HCT116 (cell line): Measurements from ENCODE around the gene TXLNB. TPM values are rescaled to one million over a fixed set of nuclear protein-coding genes. Genes with fewer than 3 reads are reported as not detected.

ENCODE experiments used
- ATAC-seq: fragments of 200-7000 bp; cut with Tn5 transposase; 2 replicates; pipeline ENCODE4 v1.9.1; 2020; ENCODE audit warnings: mild to moderate bottlenecking, moderate library complexity
- BruUV-seq: library from RNA; stranded (reverse); fragments of 400-500 nt; replicated peaks from 2 replicates; lab custom pipeline; 2021; lab: Mats Ljungman, UMichigan
- CTCF ChIA-PET: fragments of 300-600 bp; sonication (Branson Sonifier 250); formaldehyde crosslinking; loops from one replicate; lab custom pipeline; 2021; ENCODE audit warnings: antibody characterized with exemption; lab: Charles Lee
- POLR2A ChIA-PET: fragments of 300-600, 350-600 bp; sonication (Branson Sonifier 250); formaldehyde crosslinking; loops from one replicate; lab custom pipeline; 2021; ENCODE audit warnings: antibody characterized with exemption; lab: Charles Lee
- RAD21 ChIA-PET, 2 experiments: fragments of 300-600 bp; sonication (Branson Sonifier 250); formaldehyde crosslinking; loops; one replicate each; lab custom pipeline; 2023; ENCODE audit warnings: low total read pairs in 2 of 2; ENCODE audit not compliant: uncharacterized antibody in 2 of 2, unreplicated experiment in 2 of 2, low non-redundant PET in 1 of 2; lab: Charles Lee
- DNase-seq: peaks from one replicate; pipeline ENCODE4 v3.0.0-alpha.2; 2010; ENCODE audit warnings: low read depth, low spot score
- H2AFZ ChIP-seq: fragments of 200-600 bp; shearing (Covaris generic), sonication (generic); 2 replicates; pipeline ENCODE4 v1.6.1; 2017; ENCODE audit warnings: low read depth, mixed run types, mixed read lengths, antibody characterized with exemption, low read length; ENCODE audit not compliant: poor library complexity, severe bottlenecking
- H3K27ac ChIP-seq: 2 replicates; pipeline ENCODE4 v1.5.1; 2012; ENCODE audit warnings: low read depth, low read length
- H3K27me3 ChIP-seq: fragments of 200-600 bp; sonication (generic); 2 replicates; pipeline ENCODE4 v1.6.1; 2016; ENCODE audit warnings: mixed run types, low read length, mixed read lengths; ENCODE audit not compliant: insufficient read depth
- H3K36me3 ChIP-seq, 2 experiments: fragments of 200-500 bp in 1 of 2; fragments of 200-600 bp in 1 of 2; sonication (Bioruptor generic) in 1 of 2; sonication (generic) in 1 of 2; 2 replicates each; pipeline versions ENCODE4 v1.5.1 to v1.6.1; 2014 to 2016; ENCODE audit warnings: low read length in 2 of 2, inconsistent platforms in 1 of 2, mixed read lengths in 1 of 2, mixed run types in 1 of 2; ENCODE audit not compliant: insufficient read depth in 2 of 2, control insufficient read depth in 1 of 2
- H3K4me1 ChIP-seq, 2 experiments: fragments of 200-600 bp in 1 of 2; sonication (generic) in 1 of 2; 2 replicates each; pipeline versions ENCODE4 v1.5.1 to v1.6.1; 2012 to 2017; ENCODE audit warnings: low read length in 2 of 2, inconsistent platforms in 1 of 2, mild to moderate bottlenecking in 1 of 2, mixed read lengths in 1 of 2, mixed run types in 1 of 2, moderate library complexity in 1 of 2; ENCODE audit not compliant: insufficient read depth in 2 of 2, control insufficient read depth in 1 of 2
- H3K4me2 ChIP-seq: fragments of 200-600 bp; sonication (generic); 2 replicates; pipeline ENCODE4 v1.6.1; 2017; ENCODE audit warnings: mixed run types, low read length, mixed read lengths
- H3K4me3 ChIP-seq, 2 experiments: fragments of 200-600 bp in 1 of 2; sonication (generic) in 1 of 2; replicated peaks in 1 of 2; 2 replicates each; pipeline ENCODE4 v1.5.1; 2011 to 2016; ENCODE audit warnings: low read length in 2 of 2, control low read depth in 1 of 2, low read depth in 1 of 2, mild to moderate bottlenecking in 1 of 2, mixed read lengths in 1 of 2, mixed run types in 1 of 2
- H3K79me2 ChIP-seq: fragments of 200-600 bp; sonication (generic); 2 replicates; pipeline ENCODE4 v1.6.1; 2017; ENCODE audit warnings: mild to moderate bottlenecking, mixed run types, low read length, moderate library complexity, mixed read lengths; ENCODE audit not compliant: insufficient read depth
- H3K9ac ChIP-seq: fragments of 200-600 bp; sonication (generic); 2 replicates; pipeline ENCODE4 v1.6.1; 2016; ENCODE audit warnings: low read length, mixed read lengths
- H3K9me2 ChIP-seq: fragments of 200-600 bp; sonication (generic), shearing (Covaris generic); 2 replicates; pipeline ENCODE4 v1.6.1; 2017; ENCODE audit warnings: mixed run types, mild to moderate bottlenecking, moderate library complexity; ENCODE audit not compliant: insufficient read depth
- H3K9me3 ChIP-seq, 2 experiments: fragments of 200-500 bp in 1 of 2; fragments of 200-600 bp in 1 of 2; sonication (Bioruptor generic) in 1 of 2; sonication (generic) in 1 of 2; 2 replicates each; pipeline ENCODE4 v1.6.1; 2014 to 2017; ENCODE audit warnings: low read length in 2 of 2, mixed read lengths in 2 of 2, inconsistent platforms in 1 of 2, low read depth in 1 of 2, mild to moderate bottlenecking in 1 of 2, mixed run types in 1 of 2, moderate library complexity in 1 of 2; ENCODE audit not compliant: control insufficient read depth in 1 of 2, insufficient read depth in 1 of 2
- H4K20me1 ChIP-seq: fragments of 200-600 bp; sonication (generic), shearing (Covaris generic); 2 replicates; pipeline ENCODE4 v1.6.1; 2017; ENCODE audit warnings: mixed run types, mild to moderate bottlenecking, moderate library complexity; ENCODE audit not compliant: insufficient read depth
- ATF3 ChIP-seq: IDR thresholded peaks from 2 replicates; pipeline ENCODE4 v1.6.1; 2012
- CEBPB ChIP-seq: IDR thresholded peaks from 2 replicates; pipeline ENCODE4 v1.6.1; 2012; ENCODE audit warnings: low read depth
- CTCF ChIP-seq, 3 experiments: fragments of 200-600 bp in 1 of 3; sonication (generic) in 1 of 3; IDR thresholded peaks in 2 of 3; conservative IDR thresholded peaks in 1 of 3; 2 replicates each; pipeline ENCODE4 v1.5.1; 2012 to 2017; ENCODE audit warnings: low read depth in 2 of 3, low read length in 2 of 3, antibody characterized with exemption in 1 of 3, borderline replicate concordance in 1 of 3, control low read depth in 1 of 3, mild to moderate bottlenecking in 1 of 3, mixed read lengths in 1 of 3, mixed run types in 1 of 3, moderate library complexity in 1 of 3; ENCODE audit not compliant: insufficient read depth in 1 of 3
- ELF1 ChIP-seq: IDR thresholded peaks from 2 replicates; pipeline ENCODE4 v1.6.1; 2012; ENCODE audit warnings: low read depth, borderline replicate concordance
- EZH2 ChIP-seq: fragments of 200-600 bp; sonication (generic); IDR thresholded peaks from 2 replicates; pipeline ENCODE4 v1.6.1; 2017; ENCODE audit warnings: antibody characterized with exemption, mixed run types
- POLR2A ChIP-seq: IDR thresholded peaks from 2 replicates; pipeline ENCODE4 v1.7.0; 2011; ENCODE audit warnings: borderline replicate concordance; ENCODE audit not compliant: insufficient read depth, insufficient read length; ENCODE audit errors: extremely low read depth
- POLR2AphosphoS5 ChIP-seq: IDR thresholded peaks from 2 replicates; pipeline ENCODE4 v1.6.1; 2011; ENCODE audit warnings: mild to moderate bottlenecking, low read depth, low read length, moderate library complexity
- SIN3A ChIP-seq: IDR thresholded peaks from 2 replicates; pipeline ENCODE4 v1.6.1; 2012; ENCODE audit warnings: low read depth
- SP1 ChIP-seq: IDR thresholded peaks from 2 replicates; pipeline ENCODE4 v1.6.1; 2012; ENCODE audit warnings: low read depth
- SRF ChIP-seq: IDR thresholded peaks from 2 replicates; pipeline ENCODE4 v1.6.1; 2012; ENCODE audit warnings: low read depth
- TCF7L2 ChIP-seq: IDR thresholded peaks from 2 replicates; pipeline ENCODE4 v1.7.0; 2011; ENCODE audit warnings: borderline replicate concordance, inconsistent platforms; ENCODE audit not compliant: insufficient read depth, insufficient read length; ENCODE audit errors: extremely low read depth
- YY1 ChIP-seq: IDR thresholded peaks from 2 replicates; pipeline ENCODE4 v1.6.1; 2011; ENCODE audit warnings: low read length, low read depth, moderate library complexity, mild to moderate bottlenecking; ENCODE audit not compliant: insufficient replicate concordance; ENCODE audit errors: extremely low read depth
- ZBTB33 ChIP-seq: IDR thresholded peaks from 2 replicates; pipeline ENCODE4 v1.6.1; 2011; ENCODE audit warnings: mild to moderate bottlenecking, low read length, moderate library complexity; ENCODE audit not compliant: insufficient replicate concordance; ENCODE audit errors: extremely low read depth
- ZFX ChIP-seq: fragments of 450-650 bp; IDR thresholded peaks from 2 replicates; pipeline ENCODE4 v1.6.1; 2017
- ZNF274 ChIP-seq: fragments of 200-500 bp; sonication (Bioruptor generic); IDR thresholded peaks from 2 replicates; pipeline ENCODE4 v1.6.1; 2014; ENCODE audit warnings: mild to moderate bottlenecking, low read depth, low read length, inconsistent platforms
- intact Hi-C: fragments of 100-400 bp; cut with micrococcal nuclease; formaldehyde crosslinking; loops from 2 replicates; pipeline ENCODE4 v1.10.0; 2022
- total RNA-seq: library from RNA; stranded (reverse); gene quantifications from one replicate; pipeline ENCODE4 v1.2.1, GENCODE V29; 2021; ENCODE audit not compliant: unreplicated experiment

The TXLNB gene
- total RNA-seq, 1 experiment from 2014 or later: 0.05 TPM

- no peaks in the 10 kb centered on the region for H3K9me3 ChIP-seq
- intact Hi-C loops: no loop called here
- H3K4me2 ChIP-seq: no peak overlapping the region
- ATAC-seq (no peak), DNase-seq (no peak)
- H3K27ac ChIP-seq: no peak overlapping the region
- BruUV-seq: no TSS peak
- ChIA-PET RAD21 (no interaction called here), POLR2A (no interaction called here), CTCF (no interaction called here)
- no peaks in the 10 kb centered on the region for H3K27me3 ChIP-seq
- no peaks in the 10 kb centered on the region for H3K79me2 ChIP-seq
- no peaks in the 10 kb centered on the region for H3K4me1 ChIP-seq
- H2AFZ ChIP-seq: no peak overlapping the region
- H3K4me3 ChIP-seq: no peak overlapping the region
- H4K20me1 ChIP-seq: no peaks in the 10 kb centered on the region
- TF ChIP-seq SRF (no peak), POLR2A (no peak), POLR2AphosphoS5 (no peak), EZH2 (no peak), SP1 (no peak), TCF7L2 (no peak), ZNF274 (no peak), CEBPB (no peak), ELF1 (no peak), ATF3 (no peak), SIN3A (no peak), CTCF (IDR thresholded peaks at IDR 0.05 in 2 of 3, conservative IDR thresholded peaks at IDR 0.05 in 1 of 3; ENCODE audit: borderline replicate concordance in 1 of 3, insufficient read depth in 1 of 3, low read depth in 2 of 3, low read length in 2 of 3) (no peak), ZFX (no peak), YY1 (no peak), ZBTB33 (no peak)
- H3K36me3 ChIP-seq: no peaks in the 10 kb centered on the region
- no peak overlapping the region for H3K9ac ChIP-seq
- no peaks in the 10 kb centered on the region for H3K9me2 ChIP-seq
Observed at GRCh38 chr6:139284789-139285188, 7.0 kb downstream of the TXLNB start.
